Measurements from ENCODE around the gene PACRG.

GRCh38 chr6:162709431-162709830 is 18.3 kb upstream of the PACRG start:
- TF ChIP-seq CTCF (IDR thresholded peaks at IDR 0.05 in 4 of 5, conservative IDR thresholded peaks at IDR 0.05 in 1 of 5) (no peak), POLR2A (IDR thresholded peaks at IDR 0.05) (no peak)

All from gastrocnemius medialis (tissue), 4 donors.